ENCODE data around the gene ZNF292. TPM values are rescaled to one million over a fixed set of nuclear protein-coding genes. Genes with fewer than 3 reads are reported as not detected.

The ZNF292 gene
- total RNA-seq, 1 experiment from 2014 or later: 45.0 TPM

GRCh38 chr6:87182940-87183339 is 27.6 kb downstream of the ZNF292 start:
- H3K9me3 ChIP-seq (ENCODE audit: low read depth, low read length, poor library complexity, severe bottlenecking): no peaks in the 10 kb centered on the region
- ChIA-PET CTCF (no interaction called here), POLR2A (ENCODE audit: low non-redundant PET) (no interaction called here)
- DNase-seq (ENCODE audit: low spot score): no peak
- no TSS peak for BruUV-seq (replicated peaks)
- peaks cover 3% of the 10 kb centered on the region for H3K36me3 ChIP-seq (ENCODE audit: insufficient read depth, low read length, poor library complexity, severe bottlenecking)
- TF ChIP-seq CTCF (conservative IDR thresholded peaks at IDR 0.05; ENCODE audit: low read depth, low read length): no peak
- no peak for TF ChIP-seq EZH2 (IDR thresholded peaks at IDR 0.05; ENCODE audit: borderline replicate concordance, low read depth, low read length, poor library complexity, severe bottlenecking)
- H3K27me3 ChIP-seq (replicated peaks; ENCODE audit: insufficient read depth, low read depth, low read length, poor library complexity): no peaks in the 10 kb centered on the region
- no peak overlapping the region for H3K27ac ChIP-seq (ENCODE audit: low read depth, low read length, poor library complexity, severe bottlenecking)
- no peaks in the 10 kb centered on the region for H3K4me1 ChIP-seq (ENCODE audit: insufficient read depth, low read length, poor library complexity, severe bottlenecking)
- no peak overlapping the region for H3K4me3 ChIP-seq (ENCODE audit: low read depth, low read length, poor library complexity, severe bottlenecking)
- intact Hi-C loops (cut with micrococcal nuclease; ENCODE audit: unreplicated experiment): no loop called here

GRCh38 chr6:87183687-87184086 is 28.3 kb downstream of the ZNF292 start:
- ChIA-PET CTCF (no interaction called here), POLR2A (ENCODE audit: low non-redundant PET) (no interaction called here)
- no peak overlapping the region for H3K27ac ChIP-seq (ENCODE audit: low read depth, low read length, poor library complexity, severe bottlenecking)
- intact Hi-C loops (cut with micrococcal nuclease; ENCODE audit: unreplicated experiment): no loop called here
- no peak for TF ChIP-seq CTCF (conservative IDR thresholded peaks at IDR 0.05; ENCODE audit: low read depth, low read length)
- TF ChIP-seq EZH2 (IDR thresholded peaks at IDR 0.05; ENCODE audit: borderline replicate concordance, low read depth, low read length, poor library complexity, severe bottlenecking): no peak
- BruUV-seq (replicated peaks): no TSS peak
- no peaks in the 10 kb centered on the region for H3K9me3 ChIP-seq (ENCODE audit: low read depth, low read length, poor library complexity, severe bottlenecking)
- H3K27me3 ChIP-seq (replicated peaks; ENCODE audit: insufficient read depth, low read depth, low read length, poor library complexity): no peaks in the 10 kb centered on the region
- no peak overlapping the region for H3K4me3 ChIP-seq (ENCODE audit: low read depth, low read length, poor library complexity, severe bottlenecking)
- DNase-seq (ENCODE audit: low spot score): no peak
- peaks cover 3% of the 10 kb centered on the region for H3K36me3 ChIP-seq (ENCODE audit: insufficient read depth, low read length, poor library complexity, severe bottlenecking)
- no peaks in the 10 kb centered on the region for H3K4me1 ChIP-seq (ENCODE audit: insufficient read depth, low read length, poor library complexity, severe bottlenecking)

GRCh38 chr6:87184762-87185250 is 29.4 kb downstream of the ZNF292 start:
- Histone ChIP-seq H3K27ac (ENCODE audit: low read depth, low read length, poor library complexity, severe bottlenecking) (no peak overlapping the region), H3K4me3 (ENCODE audit: low read depth, low read length, poor library complexity, severe bottlenecking) (no peak overlapping the region), H3K4me1 (ENCODE audit: insufficient read depth, low read length, poor library complexity, severe bottlenecking) (no peaks in the 10 kb centered on the region), H3K27me3 (replicated peaks; ENCODE audit: insufficient read depth, low read depth, low read length, poor library complexity) (no peaks in the 10 kb centered on the region), H3K36me3 (ENCODE audit: insufficient read depth, low read length, poor library complexity, severe bottlenecking) (peaks cover 3% of the 10 kb centered on the region), H3K9me3 (ENCODE audit: low read depth, low read length, poor library complexity, severe bottlenecking) (no peaks in the 10 kb centered on the region)
- no peak for DNase-seq (ENCODE audit: low spot score)
- TF ChIP-seq EZH2 (IDR thresholded peaks at IDR 0.05; ENCODE audit: borderline replicate concordance, low read depth, low read length, poor library complexity, severe bottlenecking): no peak
- no peak for TF ChIP-seq CTCF (conservative IDR thresholded peaks at IDR 0.05; ENCODE audit: low read depth, low read length)
- BruUV-seq (replicated peaks): no TSS peak
- CTCF ChIA-PET: no interaction called here
- POLR2A ChIA-PET (ENCODE audit: low non-redundant PET): no interaction called here
- intact Hi-C loops (cut with micrococcal nuclease; ENCODE audit: unreplicated experiment): no loop called here

Data from A673 (cell line).